Transverse colon (tissue), 3 donors: ENCODE data around the gene MZT2B.
"Not testable (repeated sequence)": the region's sequence is repeated elsewhere in the genome, so short reads cannot be mapped to it uniquely, and the experiment has no call there.

ENCODE experiments used
- CTCF ChIP-seq, 5 experiments: fragments of 200-600 bp in 3 of 5; fragments of 450-650 bp in 2 of 5; sonication (generic) in 3 of 5; IDR thresholded peaks; 1 replicate in 2 of 5; 2 replicates in 3 of 5; pipeline ENCODE4 v1.5.1; 2016 to 2017; ENCODE audit warnings: antibody characterized with exemption in 5 of 5, inconsistent platforms in 3 of 5, mild to moderate bottlenecking in 2 of 5, moderate library complexity in 1 of 5
- EP300 ChIP-seq: sonication (generic); formaldehyde crosslinking; IDR thresholded peaks from one replicate; pipeline ENCODE4 v1.6.1; 2017; ENCODE audit warnings: antibody characterized with exemption, low read depth

- not testable (repeated sequence) for TF ChIP-seq EP300; CTCF (IDR thresholded peaks at IDR 0.05)
These were observed 12.9 kb upstream of the MZT2B start for GRCh38 chr2:130169163-130169562.
